Prostate gland (tissue), 2 donors: Measurements from ENCODE around the gene GNAT3. TPM values are rescaled to one million over a fixed set of nuclear protein-coding genes. Genes with fewer than 3 reads are reported as not detected.

ENCODE experiments used
- DNase-seq: peaks from one replicate; pipeline ENCODE4 v3.0.0-alpha.2; 2019; ENCODE audit warnings: low spot score
- H3K27ac ChIP-seq, 2 donors: fragments of 200-600 bp; sonication (generic); 2 replicates each; pipeline ENCODE4 v1.5.1; 2017 to 2019
- H3K27me3 ChIP-seq: fragments of 200-600 bp; sonication (generic); replicated peaks from 2 replicates; pipeline ENCODE4 v1.5.1; 2019; ENCODE audit not compliant: insufficient read depth
- H3K36me3 ChIP-seq, 2 donors: fragments of 200-600 bp; sonication (generic); 1 replicate in 1 of 2; 2 replicates in 1 of 2; pipeline versions ENCODE4 v1.5.1 to v1.8.1; 2017 to 2019
- H3K4me1 ChIP-seq: fragments of 200-600 bp; sonication (generic); replicated peaks from 2 replicates; pipeline ENCODE4 v1.5.1; 2019
- H3K4me3 ChIP-seq, 2 donors: fragments of 200-600 bp; sonication (generic); 2 replicates each; pipeline ENCODE4 v1.5.1; 2017 to 2019
- H3K9me3 ChIP-seq: fragments of 200-600 bp; sonication (generic); 2 replicates; pipeline ENCODE4 v1.5.1; 2017
- CTCF ChIP-seq, 4 experiments: fragments of 200-600 bp in 2 of 4; fragments of 450-650 bp in 2 of 4; sonication (generic) in 2 of 4; IDR thresholded peaks; 1 replicate in 3 of 4; 2 replicates in 1 of 4; pipeline ENCODE4 v1.5.1; 2016 to 2019; ENCODE audit warnings: antibody characterized with exemption in 4 of 4, mild to moderate bottlenecking in 2 of 4, moderate library complexity in 2 of 4
- POLR2A ChIP-seq: fragments of 450-650 bp; IDR thresholded peaks from one replicate; pipeline ENCODE4 v1.6.1; 2016; ENCODE audit warnings: antibody characterized with exemption, mild to moderate bottlenecking
- POLR2AphosphoS5 ChIP-seq: sonication (generic); formaldehyde crosslinking; IDR thresholded peaks from one replicate; pipeline ENCODE4 v1.6.1; 2017; ENCODE audit warnings: antibody characterized with exemption
- WGBS: methylation state at CpG from one replicate; pipeline ENCODE4 v1.1.5; 2018; 5-methylcytosine and 5-hydroxymethylcytosine counted together
- intact Hi-C: fragments of 100-400 bp; cut with DNase I; formaldehyde crosslinking; loops from one replicate; pipeline ENCODE4 v1.14.2; 2022
- total RNA-seq, 2 donors: library from RNA; depleted of rRNA; stranded (reverse); fragments of >200 nt; gene quantifications; one replicate each; pipeline ENCODE4 v1.1.0, GENCODE V29; 2016

The GNAT3 gene
- total RNA-seq, 2 donors from 2014 or later = not detected

GRCh38 chr7:80532153-80532552 lies 20.3 kb upstream of the GNAT3 start:
- Histone ChIP-seq H3K4me1 (no peaks in the 10 kb centered on the region), H3K9me3 (no peaks in the 10 kb centered on the region), H3K4me3 (no peak overlapping the region), H3K27me3 (no peaks in the 10 kb centered on the region), H3K27ac (no peak overlapping the region), H3K36me3 (no peaks in the 10 kb centered on the region)
- intact Hi-C loops = no loop called here
- 95% methylated on average over 3 of the region's 3 CpGs for WGBS
- no peak for TF ChIP-seq POLR2AphosphoS5
- no peak for TF ChIP-seq CTCF (IDR thresholded peaks at IDR 0.05)
- no peak for TF ChIP-seq POLR2A
- DNase-seq = no peak

DNA sequence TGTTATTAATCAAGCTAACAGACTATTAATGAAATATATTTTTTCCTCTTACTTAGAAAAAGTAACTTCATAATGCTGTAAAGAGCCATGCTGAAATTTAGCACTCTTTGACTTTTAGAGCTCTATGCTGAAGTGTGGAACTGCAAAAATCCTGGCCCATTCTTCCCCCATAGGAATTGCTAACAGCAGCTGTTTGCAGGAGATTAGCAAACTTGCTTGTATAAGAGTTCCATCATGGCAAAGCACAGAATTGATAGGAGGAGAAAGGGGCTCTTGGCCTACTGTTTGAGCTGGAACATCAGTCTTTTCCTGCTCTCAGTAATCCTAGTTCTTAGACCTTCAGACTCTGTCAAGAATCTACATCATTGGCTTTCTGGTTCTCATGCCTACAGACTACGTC lies 18.3 kb upstream of the GNAT3 start:
- Histone ChIP-seq H3K27ac (no peak overlapping the region), H3K4me3 (no peak overlapping the region), H3K9me3 (no peaks in the 10 kb centered on the region), H3K36me3 (no peaks in the 10 kb centered on the region), H3K4me1 (no peaks in the 10 kb centered on the region), H3K27me3 (no peaks in the 10 kb centered on the region)
- intact Hi-C loops = no loop called here
- 100% methylated on average over 1 of the region's 1 CpG for WGBS
- TF ChIP-seq POLR2A (no peak), POLR2AphosphoS5 (no peak), CTCF (IDR thresholded peaks at IDR 0.05) (no peak)
- DNase-seq = no peak

DNA sequence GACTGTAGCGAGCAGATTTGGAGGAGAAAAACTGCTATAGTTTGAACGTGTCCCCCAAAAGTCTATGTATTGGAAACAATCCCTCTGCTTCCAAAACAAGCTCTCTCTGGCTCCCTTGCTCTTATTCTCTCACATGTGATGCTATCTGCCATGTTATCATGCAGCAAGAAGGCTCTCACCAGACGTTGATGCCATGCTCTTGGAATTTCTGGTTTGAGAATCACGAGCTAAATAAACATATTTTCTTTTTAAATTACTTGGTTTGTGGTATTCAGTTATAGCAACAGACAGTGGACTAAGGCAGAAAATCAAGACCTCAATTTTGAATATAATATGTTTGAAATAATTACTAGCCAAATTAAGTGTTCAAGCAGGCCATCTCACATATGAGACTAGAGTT lies 17.5 kb upstream of the GNAT3 start:
- no peak for DNase-seq
- no peaks in the 10 kb centered on the region for H3K4me1 ChIP-seq
- no peak overlapping the region for H3K4me3 ChIP-seq
- no peaks in the 10 kb centered on the region for H3K36me3 ChIP-seq
- 84% methylated on average over 4 of the region's 4 CpGs for WGBS
- TF ChIP-seq POLR2A = no peak
- no peak for TF ChIP-seq CTCF (IDR thresholded peaks at IDR 0.05)
- no peak for TF ChIP-seq POLR2AphosphoS5
- no peaks in the 10 kb centered on the region for H3K27me3 ChIP-seq
- intact Hi-C loops = no loop called here
- no peak overlapping the region for H3K27ac ChIP-seq
- H3K9me3 ChIP-seq = no peaks in the 10 kb centered on the region

DNA sequence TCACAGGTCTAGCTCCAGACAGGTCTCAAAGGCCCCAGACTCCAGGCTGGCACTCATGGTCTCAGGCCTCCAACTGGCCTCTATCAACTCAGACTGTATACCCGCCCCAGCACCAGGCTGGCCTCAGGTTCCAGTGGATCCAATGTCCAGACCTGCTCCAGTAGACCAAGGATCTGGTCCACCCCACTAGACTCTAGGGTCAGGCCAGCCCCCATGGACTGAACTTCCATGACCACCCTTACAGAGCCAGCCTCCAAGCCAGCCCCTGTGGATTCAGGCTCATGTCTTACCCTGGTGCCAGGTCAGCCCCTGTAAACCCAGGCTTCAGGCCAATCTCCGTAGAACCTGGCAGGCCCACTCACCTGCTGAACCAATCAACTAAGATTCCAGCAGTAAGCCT lies 16.8 kb upstream of the GNAT3 start:
- H3K27me3 ChIP-seq = no peaks in the 10 kb centered on the region
- no peaks in the 10 kb centered on the region for H3K4me1 ChIP-seq
- H3K27ac ChIP-seq = no peak overlapping the region
- intact Hi-C loops = no loop called here
- 100% methylated on average over 2 of the region's 2 CpGs for WGBS
- DNase-seq = no peak
- H3K9me3 ChIP-seq = no peaks in the 10 kb centered on the region
- no peak for TF ChIP-seq POLR2AphosphoS5
- no peak for TF ChIP-seq POLR2A
- TF ChIP-seq CTCF (IDR thresholded peaks at IDR 0.05) = no peak
- no peaks in the 10 kb centered on the region for H3K36me3 ChIP-seq
- H3K4me3 ChIP-seq = no peak overlapping the region

DNA sequence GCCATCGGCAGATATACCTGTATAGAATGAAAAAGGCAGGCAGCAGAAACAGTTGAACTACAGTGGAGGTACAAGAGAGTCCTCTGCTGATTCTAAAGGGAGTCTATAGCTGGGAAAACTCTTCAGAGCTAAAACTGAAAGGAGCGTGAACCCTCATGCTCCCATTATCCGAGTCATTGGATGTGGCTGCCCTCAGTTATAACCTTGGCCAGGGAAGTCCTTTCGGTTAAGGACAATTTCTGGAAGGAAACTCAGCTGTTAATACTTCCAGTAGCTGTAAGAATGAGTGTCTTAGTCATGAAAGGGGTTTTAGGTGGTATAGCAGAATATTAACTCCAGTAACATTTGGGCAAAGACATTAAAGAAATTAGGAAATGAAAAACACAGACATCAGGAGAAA lies 14.6 kb upstream of the GNAT3 start:
- Histone ChIP-seq H3K27ac (no peak overlapping the region), H3K36me3 (no peaks in the 10 kb centered on the region), H3K4me1 (no peaks in the 10 kb centered on the region), H3K4me3 (no peak overlapping the region), H3K27me3 (no peaks in the 10 kb centered on the region), H3K9me3 (no peaks in the 10 kb centered on the region)
- TF ChIP-seq CTCF (IDR thresholded peaks at IDR 0.05) (no peak), POLR2AphosphoS5 (no peak), POLR2A (no peak)
- DNase-seq = no peak
- intact Hi-C loops = no loop called here
- 87% methylated on average over 4 of the region's 4 CpGs for whole genome bisulfite sequencing
